Astrocyte of the hippocampus (primary cell): Measurements from ENCODE around the gene CAMK1D.
A peak's percentile ranks its signal among the peaks of the same experiment; 100 is the strongest.

Experiments used
- DNase-seq: peaks from one replicate; pipeline ENCODE4 v3.0.0; 2011; ENCODE audit warnings: low read depth, low spot score

CAMK1D gene

DNA sequence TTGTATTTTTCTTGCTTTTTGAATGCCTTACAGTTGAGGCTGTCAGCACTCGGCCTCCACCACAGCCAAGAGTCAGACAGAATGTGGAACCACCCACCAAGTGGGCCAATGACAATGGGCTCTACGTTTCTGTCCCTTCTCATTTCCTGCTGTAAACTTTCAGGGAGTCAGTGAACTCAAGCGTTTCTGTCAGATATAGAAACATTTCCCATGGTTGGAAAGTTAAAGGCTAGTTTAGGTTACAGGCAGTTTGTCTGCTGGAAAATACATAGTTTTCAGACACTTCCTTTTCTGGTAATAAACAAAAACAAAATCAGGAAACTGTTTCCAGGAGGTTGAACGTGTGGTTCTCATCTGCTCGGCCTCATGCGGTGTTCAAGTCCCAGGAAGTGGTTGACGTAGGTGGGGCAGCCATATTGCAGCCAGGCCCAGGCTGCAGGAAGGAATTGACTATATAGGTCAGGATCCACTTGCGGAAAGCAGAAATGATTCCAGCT, 245.1 kb downstream of the CAMK1D start:
- no peak for DNase-seq

DNA sequence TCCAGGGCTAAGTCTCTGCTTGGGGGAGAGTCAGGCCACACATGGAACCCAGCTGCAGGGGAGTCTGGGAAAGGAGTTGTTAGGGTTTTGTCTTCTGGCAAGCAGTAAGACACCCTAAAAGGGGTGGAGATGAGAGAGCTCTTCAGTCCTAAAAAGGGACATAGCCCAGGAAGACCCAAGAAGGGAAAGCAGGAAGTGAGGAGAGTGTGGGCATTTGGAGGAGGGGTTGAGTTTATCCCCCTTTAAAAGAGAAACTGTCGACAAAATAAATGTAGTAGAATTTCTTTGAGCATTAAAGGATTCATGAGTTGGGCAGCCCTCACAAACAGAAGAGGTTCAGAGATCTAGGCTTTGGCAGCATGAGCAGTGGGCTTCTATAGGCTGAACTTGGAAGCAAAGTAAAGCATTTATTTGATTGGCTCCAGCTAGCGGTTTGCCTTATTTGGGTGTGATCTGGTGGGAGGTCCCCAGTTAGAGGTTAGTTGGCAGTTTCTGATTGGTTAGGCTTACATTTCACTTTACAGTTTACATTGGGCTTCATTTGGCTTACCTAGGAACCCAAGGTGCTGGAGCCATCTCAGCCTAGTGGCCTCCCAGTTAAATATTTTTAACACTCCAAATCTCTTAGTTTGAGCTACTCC, 246.7 kb downstream of the CAMK1D start:
- DNase-seq, result no peak

DNA sequence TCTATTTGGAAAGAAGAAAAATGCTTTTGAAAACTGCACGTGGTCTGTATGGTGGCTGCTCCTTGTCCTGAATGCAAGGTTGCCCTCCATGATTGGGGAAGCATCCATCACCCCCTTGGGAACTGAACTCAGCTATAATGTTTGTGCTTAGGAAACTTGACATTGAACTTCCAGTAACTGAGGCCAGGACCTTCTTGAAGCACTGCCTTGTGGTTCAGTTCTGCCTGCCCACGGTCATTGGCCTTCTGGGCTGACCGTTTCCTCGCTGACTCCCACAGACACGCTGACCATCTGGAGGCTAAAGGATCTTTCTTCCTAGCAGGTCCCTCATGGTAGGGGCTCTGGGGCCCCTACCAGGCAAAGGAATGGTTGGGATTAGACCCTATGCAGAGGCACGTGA, 247.8 kb downstream of the CAMK1D start:
- no peak for DNase-seq

DNA sequence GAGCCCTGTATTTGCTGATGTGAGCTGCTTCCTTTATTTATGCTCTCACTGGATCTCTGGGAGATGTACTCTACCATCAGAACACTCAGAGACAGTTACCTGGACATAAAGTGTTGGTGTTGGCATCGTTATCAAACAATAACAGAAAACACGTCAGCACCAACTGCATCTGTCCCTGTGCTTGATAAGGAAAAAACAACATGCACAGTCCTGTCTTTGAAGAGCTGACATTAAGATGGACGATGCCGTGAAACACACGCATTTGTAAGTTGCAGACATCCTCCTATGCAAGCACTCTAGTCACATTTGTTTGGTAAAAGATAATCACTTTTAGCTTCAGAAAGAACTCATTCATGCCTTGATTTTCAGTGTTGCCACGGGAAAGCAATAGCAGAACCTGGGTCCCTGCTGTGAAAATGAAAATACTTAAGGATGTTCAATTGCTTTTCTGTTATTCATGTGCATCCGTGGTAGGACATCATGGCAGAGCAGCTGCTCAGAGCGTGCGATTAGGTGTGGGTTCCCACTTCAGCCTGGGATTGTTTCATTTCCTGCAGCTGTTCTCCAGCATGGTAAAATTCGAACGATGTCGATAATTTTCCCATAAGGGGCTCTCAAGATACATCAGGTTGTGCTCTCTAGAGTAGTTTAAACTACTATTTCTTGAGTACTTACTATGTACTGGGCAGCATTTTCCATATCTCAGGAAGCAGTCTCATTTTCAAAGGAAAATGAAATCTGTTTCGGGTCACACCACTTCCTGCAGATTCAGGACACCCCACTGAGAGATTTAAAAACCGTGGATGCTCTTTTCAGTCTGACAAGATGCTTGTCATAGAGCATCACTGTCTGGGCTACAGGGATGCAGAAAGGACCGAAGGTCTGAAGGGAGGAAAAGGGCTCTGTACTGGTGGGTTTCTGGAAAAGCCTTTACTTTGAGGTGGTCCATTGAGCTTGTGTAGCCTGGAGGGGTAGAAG, 248.7 kb downstream of the CAMK1D start:
- DNase-seq, result no peak

DNA sequence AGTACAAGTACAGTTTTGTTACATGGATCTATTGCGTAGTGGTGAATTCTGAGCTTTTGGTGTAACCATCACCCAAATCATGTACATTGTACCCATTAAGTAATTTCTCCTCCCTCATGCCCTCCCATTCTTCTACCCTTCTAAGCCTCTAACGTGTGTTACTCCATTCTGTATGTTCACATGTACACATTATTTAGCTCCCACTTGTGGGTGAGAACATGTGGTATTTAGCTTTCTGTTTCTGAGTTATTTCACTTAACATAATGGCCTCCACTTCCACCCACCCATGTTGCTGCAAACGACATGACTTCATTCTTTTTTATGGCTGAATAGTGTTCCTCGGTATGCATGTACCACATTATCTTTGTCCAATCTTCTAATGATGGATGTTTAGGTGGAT, 251.3 kb downstream of the CAMK1D start:
- DNase-seq, result no peak

DNA sequence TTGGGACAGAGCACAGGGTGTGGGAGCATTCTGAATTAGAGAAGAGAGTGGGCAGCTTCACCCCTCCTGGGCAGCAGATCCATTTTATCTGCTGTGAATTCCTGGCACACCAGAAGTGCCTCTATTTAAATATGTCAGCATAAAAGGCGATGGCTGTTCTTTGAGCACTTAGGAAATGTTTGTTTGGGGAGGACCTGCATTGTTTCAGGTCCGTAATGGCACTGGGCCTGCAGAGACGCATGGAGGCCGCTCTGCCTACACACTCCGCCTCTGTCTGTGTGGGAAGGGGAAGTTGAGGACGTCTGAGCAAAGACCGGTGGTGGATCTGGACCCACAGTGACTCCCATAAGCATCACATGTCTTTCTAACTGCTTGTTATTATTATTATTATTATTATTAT, 253.2 kb downstream of the CAMK1D start:
- DNase-seq, result no peak

DNA sequence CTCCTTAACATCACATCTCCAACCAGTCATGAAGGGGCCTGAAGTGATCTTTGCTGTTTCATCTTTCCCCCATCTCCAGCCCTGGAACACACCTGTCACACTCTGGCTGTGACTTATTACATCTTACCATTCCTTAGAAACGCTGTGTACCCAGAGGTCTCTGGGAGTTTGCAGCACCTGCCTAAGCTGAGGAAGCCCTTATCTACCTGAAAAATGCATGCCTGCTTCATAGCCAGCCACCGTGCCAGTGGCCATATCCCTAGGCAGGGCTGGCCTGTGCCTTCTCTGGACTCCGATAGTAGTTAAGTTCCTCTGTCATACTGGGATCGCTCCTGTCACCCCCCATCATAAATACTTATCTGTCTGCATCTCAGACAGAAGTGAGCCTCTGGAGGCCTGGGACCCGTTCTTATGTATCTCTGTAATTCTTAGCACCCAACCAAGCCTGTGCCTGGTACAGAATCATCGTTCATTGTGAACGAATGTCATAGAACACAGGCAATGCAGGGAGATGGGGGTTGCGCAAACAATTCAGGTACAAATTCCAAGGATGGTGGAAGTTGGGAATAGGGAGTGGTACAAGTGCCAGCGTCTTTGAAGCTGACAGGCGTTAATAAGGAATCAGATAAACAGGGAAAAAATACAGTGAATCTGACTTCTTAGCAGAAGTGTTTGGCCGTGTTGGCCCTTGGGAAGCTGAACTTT, 254.6 kb downstream of the CAMK1D start:
- no peak for DNase-seq

DNA sequence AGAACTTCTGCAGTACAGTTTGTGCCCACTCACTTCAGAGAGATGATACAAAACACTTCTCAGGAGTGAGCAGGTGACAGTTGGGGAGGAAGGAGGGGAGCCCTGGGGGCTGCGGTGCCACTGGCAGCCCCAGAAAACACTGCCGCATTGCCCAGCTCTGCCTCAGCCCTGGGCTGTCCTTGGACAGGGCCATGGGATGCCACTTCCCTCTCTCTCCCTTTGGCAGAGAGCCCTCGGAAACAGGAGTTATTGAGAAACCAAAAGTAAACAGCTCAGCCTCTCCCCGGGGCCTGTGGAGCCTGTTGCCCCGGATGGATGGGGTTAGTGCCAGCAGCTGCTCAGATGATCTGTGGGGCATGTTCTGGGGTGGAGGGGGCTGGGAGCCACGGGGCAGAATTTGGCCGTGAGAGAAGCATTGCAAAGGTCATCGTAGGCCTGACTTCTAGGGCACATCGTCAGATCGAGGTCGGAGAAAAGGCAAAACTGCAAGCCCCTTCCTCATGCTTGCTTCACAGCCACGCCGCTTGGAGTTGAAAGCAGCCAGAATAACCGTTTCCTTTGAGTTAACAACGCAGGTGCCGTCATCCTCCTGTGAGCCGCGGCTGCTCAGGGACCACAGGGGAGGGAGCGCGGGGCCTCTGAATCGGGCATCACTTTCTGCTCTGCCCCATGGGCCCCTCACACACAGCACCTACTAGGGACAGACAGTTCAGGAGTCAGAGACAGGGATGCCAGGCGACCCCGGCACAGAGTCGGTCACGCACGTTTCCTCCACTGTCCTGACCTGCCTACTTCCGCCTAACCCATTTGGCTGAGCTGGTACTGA, 256.4 kb downstream of the CAMK1D start:
- DNase-seq, result peak; percentile 80

DNA sequence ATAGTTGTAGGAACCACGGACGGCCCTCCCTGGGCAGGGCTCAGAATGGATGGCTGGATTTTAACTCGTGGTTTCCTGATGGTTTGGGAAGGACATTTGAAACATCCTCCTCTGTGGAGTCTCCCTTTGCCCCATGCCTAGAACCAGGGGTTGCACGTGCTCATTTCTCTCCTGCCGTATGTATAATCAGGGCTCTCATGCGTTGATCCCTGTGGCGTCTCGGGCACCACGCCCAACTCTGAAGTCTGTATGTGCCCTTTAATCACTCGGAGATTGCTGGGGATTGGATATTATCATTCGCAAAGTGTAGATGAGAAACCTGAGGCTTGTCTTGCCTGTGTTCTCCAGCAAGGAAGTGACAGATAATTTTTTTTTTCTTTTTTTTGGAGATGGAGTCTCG, 257.1 kb downstream of the CAMK1D start:
- no peak for DNase-seq

DNA sequence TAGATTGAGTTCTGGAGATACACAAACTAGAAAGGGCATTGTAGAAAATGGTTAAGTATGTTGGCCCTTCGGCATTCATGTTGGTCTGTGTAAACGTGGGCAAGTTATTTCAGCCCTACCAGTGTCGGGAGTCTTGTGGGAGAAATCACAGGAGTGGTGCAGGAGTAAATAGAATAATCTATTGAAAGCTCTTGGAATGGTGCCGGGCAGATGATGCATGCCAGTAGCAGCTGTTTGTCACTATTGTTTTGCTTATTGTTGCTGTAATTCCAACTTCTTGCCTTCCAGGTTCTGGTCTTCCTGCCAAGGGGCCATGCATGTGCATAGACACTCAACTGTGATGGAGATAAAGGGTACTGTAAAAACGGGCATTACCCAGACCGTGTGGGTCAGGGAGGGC, 259.4 kb downstream of the CAMK1D start:
- no peak for DNase-seq

DNA sequence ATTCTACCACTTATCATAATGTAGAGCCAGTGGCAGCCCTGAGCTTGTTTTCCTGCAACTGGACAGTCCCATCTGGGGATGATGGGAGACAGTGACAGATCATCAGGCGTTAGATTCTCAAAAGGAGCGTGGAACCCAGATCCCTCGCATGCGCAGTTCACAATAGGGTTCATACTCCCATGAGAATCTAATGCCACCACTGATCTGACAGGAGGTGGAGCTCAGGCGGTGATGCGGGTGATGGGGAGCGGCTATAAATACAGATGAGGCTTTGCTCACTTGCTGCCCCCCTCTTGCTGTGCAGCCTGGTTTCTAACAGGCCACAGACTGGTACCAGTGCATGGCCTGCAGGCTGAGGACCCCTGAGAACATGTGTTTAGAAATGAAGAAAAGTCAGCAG, 260.1 kb downstream of the CAMK1D start:
- no peak for DNase-seq

DNA sequence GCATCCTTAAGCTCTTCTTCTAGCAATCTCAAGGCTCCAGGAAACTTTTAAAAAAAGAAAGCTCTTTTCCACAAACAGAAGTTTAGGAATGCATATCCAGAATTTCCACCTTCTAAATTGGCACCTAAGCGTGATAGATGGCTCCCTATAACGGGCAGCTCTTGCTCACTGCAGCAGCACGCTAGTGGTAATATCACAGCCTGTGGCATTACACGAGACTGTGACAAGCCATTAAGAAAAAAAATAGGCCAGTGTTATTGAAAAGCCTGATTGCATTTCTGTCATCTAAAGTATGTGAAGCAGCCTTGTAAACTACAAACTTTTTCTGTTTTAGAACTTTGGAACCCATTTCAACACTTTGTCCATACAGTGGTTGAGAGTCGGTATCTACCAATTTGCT, 263.8 kb downstream of the CAMK1D start:
- DNase-seq, result no peak

DNA sequence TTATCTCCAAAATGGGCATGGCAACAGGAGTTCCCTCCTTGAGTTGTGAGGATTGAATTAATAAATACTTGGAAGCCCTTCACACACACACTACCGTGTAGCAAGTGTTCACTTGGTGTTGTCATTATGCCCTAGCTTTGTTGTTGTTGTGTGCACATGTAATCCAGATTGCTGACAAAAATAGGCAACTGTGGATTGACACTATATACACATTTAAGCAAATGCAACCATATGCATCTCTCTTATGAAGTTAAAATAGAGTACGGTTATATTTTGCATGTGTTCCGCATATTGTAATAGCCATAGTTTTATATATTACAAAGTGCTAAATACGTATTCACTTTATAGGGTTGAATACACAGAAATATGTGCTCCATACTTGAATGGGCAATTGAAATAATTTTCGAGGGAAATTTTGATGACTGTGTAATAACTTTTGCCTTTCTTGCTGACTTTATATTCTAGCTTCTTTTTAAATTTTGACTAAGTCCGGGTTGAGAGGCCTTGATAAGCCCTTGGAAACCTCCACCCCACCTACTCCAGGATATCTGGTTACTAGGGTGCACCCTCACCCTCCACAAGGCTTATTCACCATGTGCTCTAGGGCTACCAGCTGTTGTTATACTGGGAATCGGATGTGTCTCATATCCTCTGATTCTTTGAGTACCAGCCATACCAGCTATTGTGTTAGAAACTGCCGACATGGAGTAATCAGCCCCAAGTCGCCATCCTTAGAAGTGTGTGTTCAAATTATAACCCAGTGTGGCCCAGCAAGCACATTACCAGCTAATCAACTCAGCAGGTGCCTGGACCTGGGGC, 265.0 kb downstream of the CAMK1D start:
- DNase-seq, result no peak

DNA sequence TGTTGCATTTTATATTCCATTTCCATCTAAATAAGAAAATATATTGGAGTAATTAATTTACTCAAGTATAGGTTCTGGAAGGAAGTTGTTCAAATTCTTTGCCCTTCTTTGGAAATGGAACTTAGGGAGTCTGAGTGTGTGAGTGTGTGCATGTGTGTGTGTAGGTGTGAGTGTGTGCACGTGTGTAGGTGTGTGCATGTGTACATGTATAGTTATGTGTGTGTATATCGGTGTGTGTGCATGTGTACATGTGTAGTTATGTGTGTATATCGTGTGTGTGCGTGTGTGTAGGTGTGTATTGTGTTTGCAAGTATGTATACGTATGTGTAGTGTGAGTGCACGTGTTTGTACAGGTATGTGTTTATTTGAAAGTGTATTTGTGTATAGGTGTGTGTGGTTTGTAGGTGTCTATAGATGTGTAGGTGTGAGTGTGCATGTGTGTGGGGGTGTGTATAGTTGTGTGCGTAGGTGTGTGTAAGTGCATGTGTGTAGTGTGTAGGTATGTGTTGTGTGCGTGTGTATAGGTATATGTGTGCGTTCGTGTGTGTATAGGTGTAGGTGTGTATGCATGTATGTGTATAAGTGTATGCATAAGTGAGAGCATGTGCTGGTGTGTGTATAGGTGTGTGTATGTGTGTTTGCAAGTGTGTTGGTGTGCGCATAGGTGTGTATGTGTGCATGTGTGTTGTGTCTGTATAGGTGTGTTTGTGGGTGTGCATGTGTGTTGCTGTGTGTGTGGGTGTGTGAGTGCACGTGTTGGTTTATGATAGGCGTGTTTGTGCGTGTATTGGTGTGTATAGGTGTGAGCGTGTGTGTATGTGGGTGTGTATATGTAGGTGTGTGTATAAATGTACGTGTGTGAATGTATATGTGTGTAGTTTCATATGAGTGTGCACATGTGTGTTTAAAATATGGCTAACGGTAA, 266.2 kb downstream of the CAMK1D start:
- DNase-seq, result no peak

DNA sequence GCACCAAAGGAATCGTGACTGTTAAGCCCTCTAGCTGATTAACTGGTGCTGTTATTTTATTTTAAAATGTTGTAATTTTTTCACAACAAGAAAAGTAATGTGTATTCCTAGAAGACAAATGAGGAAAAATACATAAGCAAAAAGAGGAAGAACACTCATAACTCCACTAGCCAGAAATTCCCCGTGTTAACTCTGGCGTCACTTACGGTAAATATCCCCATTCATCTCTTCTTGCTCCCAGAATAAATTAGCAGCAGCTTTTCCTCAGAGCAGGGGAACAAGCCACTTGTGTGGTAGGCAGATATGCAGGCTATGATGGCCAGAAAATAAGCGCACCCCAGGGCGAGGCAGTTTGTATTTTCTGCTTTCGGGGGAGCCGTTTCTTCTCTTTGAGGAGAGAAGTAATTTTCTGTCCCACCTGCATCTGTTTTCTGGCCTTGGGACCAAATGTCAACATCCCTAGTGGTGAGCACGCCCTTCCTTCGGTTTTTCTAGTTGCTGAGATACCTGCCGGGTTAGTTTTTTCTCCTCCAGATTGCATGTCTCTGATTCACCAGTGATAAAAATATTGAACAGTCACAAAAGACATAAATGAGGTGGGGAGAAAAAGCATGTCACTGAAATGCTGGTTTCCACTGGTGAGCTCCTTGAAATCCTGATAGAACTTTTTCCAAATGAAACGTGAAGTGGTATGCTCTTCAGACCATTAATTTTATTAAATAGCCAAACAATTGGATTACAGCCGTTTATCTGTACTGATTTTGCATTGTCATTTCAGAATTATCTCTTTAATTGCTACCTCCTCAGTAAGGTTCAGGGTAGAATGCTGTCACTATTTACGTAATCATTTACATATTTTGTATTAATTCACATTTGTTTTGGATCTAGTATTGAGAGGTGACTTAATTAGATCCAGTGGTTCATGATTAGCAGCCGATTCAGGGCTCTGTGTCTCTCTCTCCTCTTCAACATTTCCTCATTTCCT, 268.1 kb downstream of the CAMK1D start:
- peak; percentile 63 for DNase-seq

DNA sequence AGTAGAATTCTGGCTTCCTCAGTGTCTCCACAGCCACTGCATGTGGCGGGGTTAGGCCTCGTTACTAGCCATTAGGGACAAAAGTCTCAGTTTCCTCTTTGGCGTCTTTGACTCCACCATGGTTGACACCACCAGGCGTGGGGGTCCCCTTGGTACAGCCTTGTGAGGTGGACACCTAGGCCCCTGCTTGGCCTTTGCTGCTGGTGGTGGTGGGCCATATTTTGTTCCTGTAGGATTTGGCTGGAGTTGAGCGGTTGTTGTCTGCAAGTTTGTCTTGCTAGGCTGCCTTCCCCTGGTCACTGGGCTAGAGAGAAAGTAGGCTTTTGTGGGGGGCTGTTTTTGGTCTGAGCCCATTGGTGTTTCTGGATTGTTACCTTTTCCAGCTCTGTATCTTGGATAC, 272.7 kb downstream of the CAMK1D start:
- no peak for DNase-seq

DNA sequence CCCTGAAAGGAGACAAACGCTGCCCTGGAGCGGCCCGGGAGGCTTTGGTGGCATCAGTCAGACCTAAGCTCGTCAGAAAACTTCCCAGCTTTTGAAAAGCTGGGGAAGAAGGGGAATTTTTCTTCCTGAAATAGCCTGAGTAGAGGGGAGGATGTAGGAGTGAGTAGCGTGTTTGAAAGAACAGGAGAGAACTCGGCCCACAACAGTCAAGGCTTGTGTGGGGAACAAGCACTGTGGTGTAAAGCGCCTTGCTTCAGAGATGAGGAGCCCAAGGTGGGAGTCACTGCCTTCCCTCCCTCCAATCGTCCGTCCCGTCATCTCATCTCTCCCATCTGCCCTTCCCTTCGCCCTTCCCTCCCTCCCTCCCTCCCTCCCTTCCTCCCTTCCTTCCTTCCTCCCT, 273.3 kb downstream of the CAMK1D start:
- DNase-seq, result no peak

DNA sequence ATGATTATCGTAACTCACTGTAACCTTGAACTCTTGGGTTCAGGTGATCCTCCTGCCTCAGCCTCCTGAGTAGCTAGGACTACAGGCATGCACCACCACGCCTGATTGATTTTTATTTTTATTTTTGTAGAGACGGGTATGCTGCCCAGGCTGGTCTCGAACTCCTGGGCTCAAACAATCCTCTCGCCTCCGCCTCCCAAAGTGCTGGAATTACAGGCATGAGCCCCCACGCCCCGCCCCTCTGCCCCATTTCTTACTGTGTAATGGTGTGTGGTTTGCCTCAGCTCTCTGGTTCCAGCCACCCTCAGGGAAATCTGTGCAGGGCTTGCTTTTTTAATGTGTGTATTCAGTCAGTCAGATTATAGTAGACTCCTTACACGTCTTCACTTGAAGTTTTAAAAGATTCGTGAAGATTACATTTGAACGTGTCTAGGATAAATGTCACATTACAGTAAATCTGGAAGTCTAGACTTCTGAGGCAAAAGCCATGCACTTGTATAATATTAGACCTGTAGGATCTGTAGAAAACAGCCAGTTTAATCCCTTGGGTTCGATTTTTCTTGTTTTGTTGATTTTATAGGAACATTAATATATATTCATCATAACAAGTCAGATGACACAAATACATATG, 276.2 kb downstream of the CAMK1D start:
- no peak for DNase-seq
